Measurements from ENCODE around the gene KCNH4.
"Not testable (repeated sequence)": the region's sequence is repeated elsewhere in the genome, so short reads cannot be mapped to it uniquely, and the experiment has no call there.

KCNH4 gene

GRCh38 chr17:42180922-42181850 is at the start of gene KCNH4:
TSS of gene KCNH4 (minus strand) at chr17:42181142. CDS start at chr17:42180945, 197 bp downstream.
- Histone ChIP-seq H3K9ac (ENCODE audit: low read length in 5 of 5) (no peak within 1 kb of the TSS), H3K4me3 (ENCODE audit: low read depth in 1 of 5, low read length in 5 of 5) (peak within 1 kb of the TSS in 4 of 5 donors; percentile 36 to 60 (median 53)), H3K9me3 (ENCODE audit: control insufficient read depth in 5 of 5, low read length in 5 of 5) (no peaks in the 10 kb centered on the region), H3K27me3 (ENCODE audit: control insufficient read depth in 5 of 5, insufficient read depth in 4 of 5, low read length in 5 of 5) (peaks cover 0 to 7% (median 4%) of the 10 kb centered on the region in 5 donors), H3K27ac (ENCODE audit: low read depth, low read length) (no peak within 1 kb of the TSS), H3K4me1 (ENCODE audit: control insufficient read depth in 5 of 5, insufficient read depth in 5 of 5, low read length in 5 of 5) (peaks cover 0 to 50% (median 37%) of the 10 kb centered on the region in 5 donors), H3K36me3 (ENCODE audit: control insufficient read depth in 5 of 5, insufficient read depth in 5 of 5, low read length in 5 of 5) (no peaks in the 10 kb centered on the region)

DNA sequence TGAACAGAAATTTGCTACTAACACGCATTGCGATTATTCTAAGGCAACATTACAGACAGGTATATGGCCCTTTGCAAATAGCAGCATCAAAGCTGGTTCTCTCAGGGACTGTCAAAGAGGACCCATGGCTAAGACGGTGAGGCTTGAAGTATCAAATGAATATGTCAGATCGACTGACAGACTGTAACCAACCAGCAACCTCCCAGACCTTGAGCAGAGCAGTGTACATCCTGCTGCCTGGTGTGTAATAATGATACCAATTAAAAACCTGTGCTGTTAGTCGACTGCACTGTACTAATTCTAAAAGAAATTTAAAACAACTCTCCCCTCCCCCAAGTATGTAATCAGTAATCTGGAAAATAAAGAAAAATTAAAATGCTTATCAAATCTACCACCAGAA is 49.3 kb upstream of the KCNH4 start:
- peaks cover 4 to 30% (median 20%) of the 10 kb centered on the region in 5 donors for H3K4me1 ChIP-seq (ENCODE audit: control insufficient read depth in 5 of 5, insufficient read depth in 5 of 5, low read length in 5 of 5)
- H3K36me3 ChIP-seq (ENCODE audit: control insufficient read depth in 5 of 5, insufficient read depth in 5 of 5, low read length in 5 of 5) = peaks cover 0 to 2% (median 2%) of the 10 kb centered on the region in 5 donors
- no peak overlapping the region for H3K9ac ChIP-seq (ENCODE audit: low read length in 5 of 5)
- H3K4me3 ChIP-seq (ENCODE audit: low read depth in 1 of 5, low read length in 5 of 5) = no peak overlapping the region
- no peak overlapping the region for H3K27ac ChIP-seq (ENCODE audit: low read depth, low read length)
- H3K27me3 ChIP-seq (ENCODE audit: control insufficient read depth in 5 of 5, insufficient read depth in 4 of 5, low read length in 5 of 5) = no peaks in the 10 kb centered on the region
- no peaks in the 10 kb centered on the region for H3K9me3 ChIP-seq (ENCODE audit: control insufficient read depth in 5 of 5, low read length in 5 of 5)

DNA sequence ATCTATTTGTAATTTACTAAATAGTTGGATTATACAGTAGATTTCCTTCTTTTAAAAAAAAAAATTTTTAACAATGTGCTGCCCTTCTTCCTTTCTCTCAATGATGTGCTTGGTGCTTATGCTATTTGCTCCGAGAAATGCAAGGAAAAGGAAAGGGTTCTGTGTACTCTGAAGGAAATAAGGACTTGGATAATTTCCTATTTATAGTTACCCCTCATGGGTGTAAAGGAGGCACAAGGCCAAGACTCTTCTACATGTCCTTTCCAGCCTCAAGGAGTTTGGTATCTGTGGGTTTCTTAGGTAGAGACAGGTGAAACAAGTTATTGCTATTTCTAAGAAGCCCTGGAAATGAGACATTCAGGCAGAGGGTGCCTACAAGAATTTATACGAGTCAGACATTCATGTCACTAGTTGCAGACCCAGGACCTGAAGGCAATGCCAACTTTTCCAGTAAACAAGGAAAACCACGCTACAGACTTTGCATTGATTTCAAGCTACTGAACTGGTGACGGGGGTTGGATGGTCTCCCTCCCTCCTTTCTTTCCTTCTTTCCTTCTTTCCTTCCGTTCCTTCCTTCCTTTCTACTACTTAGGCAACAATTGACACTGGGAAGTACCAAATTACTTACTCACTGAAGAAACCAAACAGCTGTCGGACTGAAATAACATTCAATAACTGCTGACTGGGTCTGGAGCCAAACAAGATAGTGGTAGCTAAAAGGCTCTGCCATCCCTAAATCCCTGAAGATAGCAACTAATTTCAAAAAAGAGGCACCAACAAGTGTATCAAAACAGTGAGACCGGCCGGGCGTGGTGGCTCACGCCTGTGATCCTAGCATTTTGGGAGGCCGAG is 47.1 kb upstream of the KCNH4 start:
- no peaks in the 10 kb centered on the region for H3K9me3 ChIP-seq (ENCODE audit: control insufficient read depth in 5 of 5, low read length in 5 of 5)
- peaks cover 4 to 19% (median 14%) of the 10 kb centered on the region in 5 donors for H3K4me1 ChIP-seq (ENCODE audit: control insufficient read depth in 5 of 5, insufficient read depth in 5 of 5, low read length in 5 of 5)
- H3K9ac ChIP-seq (ENCODE audit: low read length in 5 of 5) = peak overlapping the region in 2 of 5 donors; percentile 6 to 52
- H3K27ac ChIP-seq (ENCODE audit: low read depth, low read length) = peak overlapping the region; percentile 38
- H3K36me3 ChIP-seq (ENCODE audit: control insufficient read depth in 5 of 5, insufficient read depth in 5 of 5, low read length in 5 of 5) = peaks cover 0 to 20% (median 18%) of the 10 kb centered on the region in 5 donors
- no peak overlapping the region for H3K4me3 ChIP-seq (ENCODE audit: low read depth in 1 of 5, low read length in 5 of 5)
- H3K27me3 ChIP-seq (ENCODE audit: control insufficient read depth in 5 of 5, insufficient read depth in 4 of 5, low read length in 5 of 5) = no peaks in the 10 kb centered on the region

DNA sequence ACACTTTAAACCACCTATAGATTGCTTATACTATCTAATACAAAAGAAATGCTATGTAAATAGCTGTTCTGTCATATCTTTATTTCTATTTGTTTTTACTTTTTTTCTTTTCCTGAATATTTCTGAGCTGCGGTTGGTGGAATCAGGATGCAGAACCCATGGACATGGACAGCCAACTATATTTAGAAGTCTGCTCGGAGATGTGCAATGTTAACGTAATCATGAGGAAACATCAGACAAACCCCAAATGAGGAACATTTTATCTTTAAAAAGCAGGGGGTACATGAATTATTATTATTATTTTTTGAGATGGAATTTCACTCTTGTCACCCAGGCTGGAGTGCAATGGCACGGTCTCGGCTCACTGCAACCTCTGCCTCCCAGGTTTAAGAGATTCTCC is 44.7 kb upstream of the KCNH4 start:
- H3K9ac ChIP-seq (ENCODE audit: low read length in 5 of 5) = no peak overlapping the region
- H3K4me1 ChIP-seq (ENCODE audit: control insufficient read depth in 5 of 5, insufficient read depth in 5 of 5, low read length in 5 of 5) = peaks cover 4 to 24% (median 14%) of the 10 kb centered on the region in 5 donors
- no peaks in the 10 kb centered on the region for H3K9me3 ChIP-seq (ENCODE audit: control insufficient read depth in 5 of 5, low read length in 5 of 5)
- no peak overlapping the region for H3K27ac ChIP-seq (ENCODE audit: low read depth, low read length)
- H3K27me3 ChIP-seq (ENCODE audit: control insufficient read depth in 5 of 5, insufficient read depth in 4 of 5, low read length in 5 of 5) = no peaks in the 10 kb centered on the region
- peaks cover 0 to 38% (median 29%) of the 10 kb centered on the region in 5 donors for H3K36me3 ChIP-seq (ENCODE audit: control insufficient read depth in 5 of 5, insufficient read depth in 5 of 5, low read length in 5 of 5)
- H3K4me3 ChIP-seq (ENCODE audit: low read depth in 1 of 5, low read length in 5 of 5) = no peak overlapping the region

GRCh38 chr17:42224651-42225050 is 43.7 kb upstream of the KCNH4 start:
- peaks cover 4 to 24% (median 14%) of the 10 kb centered on the region in 5 donors for H3K4me1 ChIP-seq (ENCODE audit: control insufficient read depth in 5 of 5, insufficient read depth in 5 of 5, low read length in 5 of 5)
- H3K9me3 ChIP-seq (ENCODE audit: control insufficient read depth in 5 of 5, low read length in 5 of 5) = no peaks in the 10 kb centered on the region
- peaks cover 0 to 46% (median 29%) of the 10 kb centered on the region in 5 donors for H3K36me3 ChIP-seq (ENCODE audit: control insufficient read depth in 5 of 5, insufficient read depth in 5 of 5, low read length in 5 of 5)
- H3K4me3 ChIP-seq (ENCODE audit: low read depth in 1 of 5, low read length in 5 of 5) = no peak overlapping the region
- no peak overlapping the region for H3K27ac ChIP-seq (ENCODE audit: low read depth, low read length)
- no peak overlapping the region for H3K9ac ChIP-seq (ENCODE audit: low read length in 5 of 5)
- no peaks in the 10 kb centered on the region for H3K27me3 ChIP-seq (ENCODE audit: control insufficient read depth in 5 of 5, insufficient read depth in 4 of 5, low read length in 5 of 5)

- Histone ChIP-seq H3K9ac (ENCODE audit: low read length in 5 of 5) (no peak overlapping the region), H3K9me3 (ENCODE audit: control insufficient read depth in 5 of 5, low read length in 5 of 5) (no peaks in the 10 kb centered on the region), H3K36me3 (ENCODE audit: control insufficient read depth in 5 of 5, insufficient read depth in 5 of 5, low read length in 5 of 5) (peaks cover 1 to 67% (median 41%) of the 10 kb centered on the region in 5 donors)
These were observed 41.2 kb upstream of the KCNH4 start for GRCh38 chr17:42221886-42222745.

DNA sequence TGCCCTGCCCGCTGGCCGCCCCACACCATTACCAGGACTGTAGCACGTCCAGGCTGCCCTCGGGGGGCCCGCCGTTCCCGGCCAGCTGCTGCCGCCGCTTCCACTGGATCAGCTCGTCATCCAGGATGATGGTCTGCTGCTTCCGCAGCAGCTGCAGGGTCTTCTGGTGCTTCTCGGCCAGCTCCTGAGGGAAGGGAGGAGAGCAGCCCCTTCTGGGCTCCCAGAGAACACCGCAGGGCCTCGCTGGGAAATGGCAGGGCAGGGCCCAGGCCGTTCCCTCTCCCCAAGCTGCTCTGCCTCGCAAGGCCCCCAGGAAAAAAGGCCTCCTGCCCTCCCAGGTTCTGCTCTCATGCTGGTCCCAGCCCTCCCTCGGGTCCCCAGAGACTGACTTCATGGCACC is 38.3 kb upstream of the KCNH4 start:
- H3K27ac ChIP-seq (ENCODE audit: low read depth, low read length); H3K27me3 ChIP-seq (ENCODE audit: control insufficient read depth in 5 of 5, insufficient read depth in 4 of 5, low read length in 5 of 5); H3K4me3 ChIP-seq (ENCODE audit: low read depth in 1 of 5, low read length in 5 of 5); H3K9me3 ChIP-seq (ENCODE audit: control insufficient read depth in 5 of 5, low read length in 5 of 5); H3K9ac ChIP-seq (ENCODE audit: low read length in 5 of 5): not testable (repeated sequence)
- Histone ChIP-seq H3K4me1 (ENCODE audit: control insufficient read depth in 5 of 5, insufficient read depth in 5 of 5, low read length in 5 of 5) (peaks cover 0 to 17% (median 7%) of the 10 kb centered on the region in 5 donors), H3K36me3 (ENCODE audit: control insufficient read depth in 5 of 5, insufficient read depth in 5 of 5, low read length in 5 of 5) (peaks cover 12 to 86% (median 61%) of the 10 kb centered on the region in 5 donors)

More at GRCh38 chr17:42221886-42222745, 41.2 kb upstream of the KCNH4 start:
- Histone ChIP-seq H3K4me3 (ENCODE audit: low read depth in 1 of 5, low read length in 5 of 5) (no peak overlapping the region), H3K4me1 (ENCODE audit: control insufficient read depth in 5 of 5, insufficient read depth in 5 of 5, low read length in 5 of 5) (peaks cover 0 to 5% (median under 1%) of the 10 kb centered on the region in 5 donors), H3K27ac (ENCODE audit: low read depth, low read length) (no peak overlapping the region), H3K27me3 (ENCODE audit: control insufficient read depth in 5 of 5, insufficient read depth in 4 of 5, low read length in 5 of 5) (no peaks in the 10 kb centered on the region)

DNA sequence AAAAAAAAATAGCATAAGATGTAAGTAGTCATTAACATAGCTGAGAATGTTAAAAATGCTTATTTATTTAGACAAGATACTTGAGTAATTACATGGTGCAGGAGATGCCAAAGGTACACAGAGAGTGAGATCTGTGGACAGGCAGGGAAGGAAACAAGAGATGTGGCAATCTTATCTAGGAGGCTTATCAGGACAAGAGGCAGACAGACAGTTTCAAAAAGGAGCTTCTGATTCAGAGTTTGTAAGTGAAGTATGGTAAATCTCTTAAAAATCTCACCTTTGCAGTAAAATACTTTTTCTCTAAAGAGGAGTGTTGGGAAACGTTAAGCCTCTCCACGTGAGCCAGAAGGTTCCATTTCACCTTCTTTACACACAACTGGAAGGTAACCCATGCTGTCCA is 33.2 kb upstream of the KCNH4 start:
- H3K9me3 ChIP-seq (ENCODE audit: control insufficient read depth in 5 of 5, low read length in 5 of 5) = no peaks in the 10 kb centered on the region
- no peak overlapping the region for H3K4me3 ChIP-seq (ENCODE audit: low read depth in 1 of 5, low read length in 5 of 5)
- peaks cover 0 to 34% (median 19%) of the 10 kb centered on the region in 5 donors for H3K4me1 ChIP-seq (ENCODE audit: control insufficient read depth in 5 of 5, insufficient read depth in 5 of 5, low read length in 5 of 5)
- H3K9ac ChIP-seq (ENCODE audit: low read length in 5 of 5) = no peak overlapping the region
- peak overlapping the region; percentile 41 for H3K27ac ChIP-seq (ENCODE audit: low read depth, low read length)
- H3K36me3 ChIP-seq (ENCODE audit: control insufficient read depth in 5 of 5, insufficient read depth in 5 of 5, low read length in 5 of 5) = peaks cover 19 to 86% (median 68%) of the 10 kb centered on the region in 5 donors
- no peaks in the 10 kb centered on the region for H3K27me3 ChIP-seq (ENCODE audit: control insufficient read depth in 5 of 5, insufficient read depth in 4 of 5, low read length in 5 of 5)

DNA sequence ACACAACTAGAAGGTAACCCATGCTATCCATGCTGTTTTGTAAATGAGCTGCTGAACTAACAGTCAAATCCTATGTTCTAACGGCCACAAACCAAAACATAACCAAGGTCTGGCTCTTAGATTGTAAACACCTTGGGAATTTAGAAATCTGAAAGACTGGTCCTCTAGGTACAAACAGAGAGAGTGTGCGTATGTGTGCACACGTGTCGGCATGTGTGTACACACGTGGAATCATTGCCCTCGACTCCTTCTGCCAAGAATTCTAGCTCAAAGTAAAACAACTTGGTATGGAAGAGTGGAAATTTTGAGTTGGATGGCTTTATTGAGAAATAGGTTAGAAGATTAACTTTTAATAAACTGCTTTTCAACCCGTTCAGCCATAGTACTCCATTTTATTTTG is 31.4 kb upstream of the KCNH4 start:
- no peaks in the 10 kb centered on the region for H3K9me3 ChIP-seq (ENCODE audit: control insufficient read depth in 5 of 5, low read length in 5 of 5)
- H3K4me3 ChIP-seq (ENCODE audit: low read depth in 1 of 5, low read length in 5 of 5) = no peak overlapping the region
- peak overlapping the region; percentile 40 for H3K27ac ChIP-seq (ENCODE audit: low read depth, low read length)
- H3K9ac ChIP-seq (ENCODE audit: low read length in 5 of 5) = no peak overlapping the region
- no peaks in the 10 kb centered on the region for H3K27me3 ChIP-seq (ENCODE audit: control insufficient read depth in 5 of 5, insufficient read depth in 4 of 5, low read length in 5 of 5)
- peaks cover 21 to 82% (median 64%) of the 10 kb centered on the region in 5 donors for H3K36me3 ChIP-seq (ENCODE audit: control insufficient read depth in 5 of 5, insufficient read depth in 5 of 5, low read length in 5 of 5)
- peaks cover 0 to 34% (median 19%) of the 10 kb centered on the region in 5 donors for H3K4me1 ChIP-seq (ENCODE audit: control insufficient read depth in 5 of 5, insufficient read depth in 5 of 5, low read length in 5 of 5)
